Neural crest cell (in vitro differentiated cells): ENCODE data around the gene ALPK1. TPM values are rescaled to one million over a fixed set of nuclear protein-coding genes. Genes with fewer than 3 reads are reported as not detected.

ENCODE experiments used
- DNase-seq: peaks from one replicate; pipeline ENCODE4 v3.0.0; 2021; ENCODE audit warnings: low read depth, mixed read lengths, low spot score
- H3K27ac Mint-ChIP-seq: one replicate; pipeline ENCODE4 v1.8.0; 2021; ENCODE audit warnings: mild to moderate bottlenecking, mixed read lengths; ENCODE audit not compliant: unreplicated experiment
- H3K27me3 Mint-ChIP-seq: 2 replicates; pipeline ENCODE4 v1.8.0; 2021; ENCODE audit warnings: low read depth, mild to moderate bottlenecking, mixed read lengths
- H3K36me3 Mint-ChIP-seq: 2 replicates; pipeline ENCODE4 v1.8.0; 2021; ENCODE audit warnings: low read depth, mild to moderate bottlenecking, mixed read lengths
- H3K4me1 Mint-ChIP-seq: 2 replicates; pipeline ENCODE4 v1.8.0; 2021; ENCODE audit warnings: mixed read lengths
- H3K4me3 Mint-ChIP-seq: one replicate; pipeline ENCODE4 v1.8.0; 2021; ENCODE audit warnings: mild to moderate bottlenecking, mixed read lengths
- H3K9me3 Mint-ChIP-seq: 2 replicates; pipeline ENCODE4 v1.8.0; 2021; ENCODE audit warnings: mixed read lengths
- total RNA-seq: library from RNA; stranded (reverse); gene quantifications from 2 replicates; pipeline ENCODE4 v1.2.1, GENCODE V29; 2021
- TF ChIP-seq, protein P1 (sequence below): fragments of 200-600 bp; sonication (generic); conservative IDR thresholded peaks from 2 replicates; pipeline ENCODE4 v1.5.0; 2021; ENCODE audit warnings: antibody characterized with exemption, mild to moderate bottlenecking

The ALPK1 gene
- total RNA-seq, 1 donor from 2014 or later: 0.68 TPM

DNA sequence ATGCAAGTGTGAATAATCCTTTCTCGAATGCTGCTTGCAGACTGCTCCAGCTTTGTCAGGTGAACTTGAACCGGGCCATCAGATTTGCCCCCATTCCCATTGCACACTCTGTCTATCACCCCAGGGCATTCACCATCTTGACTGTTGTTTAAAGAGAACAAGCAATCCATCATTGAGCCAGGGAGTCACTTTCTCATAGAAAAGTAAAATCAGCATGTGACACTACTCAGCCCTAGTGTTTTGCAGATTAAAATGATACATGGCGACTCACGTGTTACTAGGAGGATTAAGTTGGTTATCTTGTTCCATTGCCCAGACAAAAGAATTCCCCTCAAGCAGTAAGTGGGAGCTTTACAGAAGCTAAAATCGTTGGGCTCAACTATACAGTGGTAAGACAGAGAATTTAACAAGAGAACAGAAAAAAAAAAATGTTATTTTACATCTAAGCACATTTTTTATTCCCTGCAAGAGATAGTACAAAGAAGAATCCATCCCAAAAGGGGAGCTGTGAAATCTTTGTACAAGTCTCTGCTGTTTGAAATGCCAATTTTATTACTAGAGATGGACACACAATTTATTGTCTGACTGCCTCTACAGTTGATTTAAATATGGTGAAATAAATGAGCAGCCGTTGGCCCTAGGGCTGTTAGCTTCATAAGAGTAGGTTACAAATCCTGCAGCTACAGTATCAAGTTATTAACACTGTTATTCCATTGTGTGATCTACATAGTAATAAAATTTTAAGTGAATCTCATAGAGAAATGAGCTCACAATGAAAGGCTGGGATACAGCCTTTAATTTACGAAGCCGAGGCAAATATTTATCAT, 151.3 kb downstream of the ALPK1 start:
- Mint-ChIP-seq H3K27ac (no peak overlapping the region), H3K4me1 (peaks cover 14% of the 10 kb centered on the region), H3K36me3 (peaks cover 11% of the 10 kb centered on the region)

DNA sequence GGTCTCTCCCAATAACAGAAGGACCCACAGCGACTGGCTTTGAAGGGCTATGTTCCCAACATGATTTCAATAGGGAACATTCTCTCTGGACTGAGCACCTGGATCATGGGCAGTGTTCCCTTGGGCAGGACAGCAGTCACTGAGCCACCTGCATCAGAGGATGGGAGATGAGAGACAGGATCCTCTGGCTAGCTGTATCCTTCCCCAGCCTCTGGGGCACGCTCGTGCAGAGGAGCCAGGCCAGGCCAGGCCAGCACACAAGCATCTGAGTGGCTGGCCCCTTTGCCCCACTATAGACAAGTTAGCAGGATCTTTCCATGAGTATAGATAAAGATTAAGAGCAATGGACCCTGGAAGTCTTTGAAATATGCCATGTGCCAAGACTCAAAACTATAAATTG, 152.5 kb downstream of the ALPK1 start:
- Mint-ChIP-seq H3K27me3 (peaks cover 10% of the 10 kb centered on the region), H3K4me3 (no peak overlapping the region), H3K27ac (no peak overlapping the region), H3K36me3 (peaks cover 8% of the 10 kb centered on the region), H3K4me1 (peaks cover 14% of the 10 kb centered on the region), H3K9me3 (peaks cover 10% of the 10 kb centered on the region)
- no peak for DNase-seq
- TF ChIP-seq, protein P1, sequence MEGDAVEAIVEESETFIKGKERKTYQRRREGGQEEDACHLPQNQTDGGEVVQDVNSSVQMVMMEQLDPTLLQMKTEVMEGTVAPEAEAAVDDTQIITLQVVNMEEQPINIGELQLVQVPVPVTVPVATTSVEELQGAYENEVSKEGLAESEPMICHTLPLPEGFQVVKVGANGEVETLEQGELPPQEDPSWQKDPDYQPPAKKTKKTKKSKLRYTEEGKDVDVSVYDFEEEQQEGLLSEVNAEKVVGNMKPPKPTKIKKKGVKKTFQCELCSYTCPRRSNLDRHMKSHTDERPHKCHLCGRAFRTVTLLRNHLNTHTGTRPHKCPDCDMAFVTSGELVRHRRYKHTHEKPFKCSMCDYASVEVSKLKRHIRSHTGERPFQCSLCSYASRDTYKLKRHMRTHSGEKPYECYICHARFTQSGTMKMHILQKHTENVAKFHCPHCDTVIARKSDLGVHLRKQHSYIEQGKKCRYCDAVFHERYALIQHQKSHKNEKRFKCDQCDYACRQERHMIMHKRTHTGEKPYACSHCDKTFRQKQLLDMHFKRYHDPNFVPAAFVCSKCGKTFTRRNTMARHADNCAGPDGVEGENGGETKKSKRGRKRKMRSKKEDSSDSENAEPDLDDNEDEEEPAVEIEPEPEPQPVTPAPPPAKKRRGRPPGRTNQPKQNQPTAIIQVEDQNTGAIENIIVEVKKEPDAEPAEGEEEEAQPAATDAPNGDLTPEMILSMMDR: no peak

More for the DNA sequence above, 151.3 kb downstream of the ALPK1 start:
- DNase-seq: no peak
- Mint-ChIP-seq H3K4me3 (no peak overlapping the region), H3K27me3 (peaks cover 10% of the 10 kb centered on the region), H3K9me3 (peaks cover 10% of the 10 kb centered on the region)
- TF ChIP-seq, protein P1: no peak

DNA sequence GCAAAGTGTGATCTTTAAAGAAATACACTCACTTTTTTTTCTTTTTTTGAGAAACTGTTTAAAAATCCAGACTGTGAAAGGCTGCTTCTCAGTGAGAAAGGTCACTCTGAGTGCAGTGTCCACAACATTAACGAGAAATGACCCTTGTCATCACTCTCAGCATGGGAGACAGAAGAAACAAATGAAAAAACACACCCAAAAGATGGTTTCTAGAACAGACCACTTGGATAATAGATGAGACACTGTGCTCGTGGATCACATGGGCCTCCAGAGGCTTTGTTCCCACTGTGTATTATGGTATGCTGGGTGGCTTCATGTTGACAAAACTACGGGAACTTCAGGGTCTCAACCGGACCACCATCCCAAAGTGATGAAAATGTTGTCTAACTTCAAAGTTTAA, 153.9 kb downstream of the ALPK1 start:
- H3K27me3 Mint-ChIP-seq: peaks cover 10% of the 10 kb centered on the region
- peaks cover 14% of the 10 kb centered on the region for H3K4me1 Mint-ChIP-seq
- H3K36me3 Mint-ChIP-seq: peaks cover 3% of the 10 kb centered on the region
- peaks cover 4% of the 10 kb centered on the region for H3K9me3 Mint-ChIP-seq
- TF ChIP-seq, protein P1: no peak
- H3K27ac Mint-ChIP-seq: no peak overlapping the region
- no peak overlapping the region for H3K4me3 Mint-ChIP-seq
- DNase-seq: no peak

DNA sequence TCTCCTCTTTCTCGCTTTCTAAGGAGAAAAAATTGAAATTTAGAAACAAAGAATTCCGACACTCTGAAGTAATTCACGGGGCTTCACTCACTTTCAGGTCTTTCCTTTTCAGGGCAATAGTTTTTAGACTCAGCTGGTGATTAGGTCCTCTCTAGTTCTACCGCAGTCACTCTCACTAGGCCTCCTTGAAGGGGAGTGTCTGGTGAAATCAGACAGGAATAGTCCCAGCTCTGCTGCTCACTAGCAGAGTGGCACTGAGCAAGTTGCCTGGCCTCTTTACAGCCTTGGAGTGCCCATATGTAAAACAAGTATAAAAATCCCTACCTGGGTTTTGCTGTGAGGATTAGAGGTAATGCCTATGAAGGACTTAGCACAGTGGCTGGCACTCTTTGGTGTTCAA, 154.7 kb downstream of the ALPK1 start:
- Mint-ChIP-seq H3K4me3 (no peak overlapping the region), H3K9me3 (peaks cover 3% of the 10 kb centered on the region), H3K27me3 (peaks cover 10% of the 10 kb centered on the region), H3K36me3 (peaks cover 3% of the 10 kb centered on the region), H3K27ac (no peak overlapping the region), H3K4me1 (peaks cover 14% of the 10 kb centered on the region)
- no peak for DNase-seq
- TF ChIP-seq, protein P1: no peak

DNA sequence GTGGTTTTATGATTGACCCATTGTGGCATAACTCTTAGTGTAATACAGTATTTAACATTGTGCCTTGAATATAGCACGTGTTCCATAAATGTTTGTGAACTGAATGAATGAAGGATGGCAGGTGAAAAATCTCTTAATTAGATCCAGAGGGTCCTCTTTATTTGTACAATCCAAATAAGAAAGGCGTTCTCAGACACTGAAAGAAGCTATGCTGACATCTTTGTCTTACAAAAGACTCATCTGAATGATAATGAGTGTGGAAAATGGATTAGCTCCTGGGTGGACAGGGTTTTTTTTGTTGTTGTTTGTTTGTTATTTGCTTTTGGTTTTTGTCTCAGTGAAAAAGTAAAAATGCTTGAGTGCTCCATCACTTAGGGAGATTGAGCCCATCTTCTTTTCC, 156.2 kb downstream of the ALPK1 start:
- Mint-ChIP-seq H3K4me3 (no peak overlapping the region), H3K4me1 (peaks cover 8% of the 10 kb centered on the region), H3K9me3 (peaks cover 5% of the 10 kb centered on the region), H3K27me3 (peaks cover 10% of the 10 kb centered on the region), H3K36me3 (peaks cover 5% of the 10 kb centered on the region), H3K27ac (no peak overlapping the region)
- no peak for DNase-seq
- TF ChIP-seq, protein P1: no peak
